ENCODE measurements around the gene FNDC3B.

Gene FNDC3B

GRCh38 chr3:172190980-172191379, 151.6 kb downstream of the FNDC3B start:
- DNase-seq (ENCODE audit: low spot score): no peak

- DNase-seq (ENCODE audit: low spot score): no peak
Measured at GRCh38 chr3:172191629-172192028, 152.3 kb downstream of the FNDC3B start.

- no peak for DNase-seq (ENCODE audit: low spot score)
Measured at GRCh38 chr3:172192830-172193415, 153.5 kb downstream of the FNDC3B start.

DNA sequence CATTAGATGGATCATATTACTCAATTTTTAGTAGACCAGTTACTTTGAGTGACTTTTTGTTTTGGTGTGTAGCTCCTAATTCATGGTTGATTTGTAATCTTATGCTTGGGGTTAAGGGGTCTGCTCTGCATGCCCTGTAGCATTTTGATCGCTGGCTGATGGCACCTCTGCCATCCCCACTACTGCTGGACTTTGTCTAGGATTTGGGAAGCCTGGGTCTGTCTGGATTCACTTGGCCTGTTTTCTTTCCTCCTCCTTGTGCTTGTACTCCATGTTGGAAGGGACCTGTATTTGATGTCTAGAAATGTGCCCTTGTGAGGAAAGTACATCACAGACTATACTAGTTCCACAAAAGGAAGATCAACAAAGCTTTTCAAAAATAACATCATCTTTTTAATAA, 154.1 kb downstream of the FNDC3B start:
- DNase-seq (ENCODE audit: low spot score): no peak

DNA sequence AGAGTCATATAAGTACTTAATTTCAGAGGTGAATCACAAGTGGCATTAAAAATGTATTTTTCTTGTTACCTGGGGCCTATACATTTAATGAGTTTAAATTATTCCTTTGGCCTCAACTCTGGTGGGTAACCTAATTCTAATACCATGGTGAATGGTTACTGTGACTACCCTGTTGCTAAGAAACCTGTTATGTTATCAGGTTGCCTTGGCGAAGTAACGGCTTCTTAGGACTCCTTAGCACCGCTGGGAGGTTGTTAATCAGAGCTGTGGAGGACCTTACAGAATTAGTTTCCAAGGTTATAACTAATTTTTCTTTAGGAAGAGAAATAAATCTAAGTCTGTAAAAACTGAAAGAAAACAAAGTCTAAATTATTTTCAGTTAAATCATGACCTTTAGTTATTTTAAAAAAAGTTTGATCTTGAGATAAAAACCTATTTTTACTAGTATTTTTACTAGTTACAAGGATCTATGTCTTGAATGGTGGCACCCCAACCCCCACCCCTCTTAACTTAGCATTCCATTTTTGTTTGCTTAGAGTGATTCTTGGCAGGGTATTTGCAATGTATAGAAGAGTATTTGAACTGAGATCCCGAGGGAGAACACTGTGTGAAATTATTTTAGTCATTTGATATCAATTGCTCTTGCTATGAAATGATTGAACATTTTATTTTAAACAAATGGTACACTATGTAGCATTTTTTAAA, 155.5 kb downstream of the FNDC3B start:
- DNase-seq (ENCODE audit: low spot score): no peak

- no peak for DNase-seq (ENCODE audit: low spot score)
Measured at GRCh38 chr3:172195407-172195754, 156.0 kb downstream of the FNDC3B start.

DNA sequence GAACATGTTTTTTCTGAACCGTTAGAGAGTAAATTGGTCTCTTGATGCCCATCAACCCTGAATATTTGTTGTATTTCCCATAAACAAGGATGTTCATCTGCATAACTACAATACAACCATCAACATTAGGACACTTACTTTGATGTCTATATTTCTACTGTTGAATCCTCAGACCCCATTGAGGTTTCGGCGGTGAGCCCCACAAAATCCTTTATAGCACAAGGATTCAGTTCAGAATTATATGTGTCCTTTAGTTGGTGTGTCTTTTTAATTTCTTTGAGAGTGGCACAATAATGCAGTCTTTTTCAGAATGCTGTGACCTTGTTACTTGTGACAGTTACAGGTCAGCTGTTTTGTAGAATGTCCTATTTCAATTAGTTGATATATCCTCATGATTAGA, 158.0 kb downstream of the FNDC3B start:
- DNase-seq (ENCODE audit: low spot score): no peak

- DNase-seq (ENCODE audit: low spot score): no peak
Measured at GRCh38 chr3:172198428-172198827, 159.1 kb downstream of the FNDC3B start.

DNA sequence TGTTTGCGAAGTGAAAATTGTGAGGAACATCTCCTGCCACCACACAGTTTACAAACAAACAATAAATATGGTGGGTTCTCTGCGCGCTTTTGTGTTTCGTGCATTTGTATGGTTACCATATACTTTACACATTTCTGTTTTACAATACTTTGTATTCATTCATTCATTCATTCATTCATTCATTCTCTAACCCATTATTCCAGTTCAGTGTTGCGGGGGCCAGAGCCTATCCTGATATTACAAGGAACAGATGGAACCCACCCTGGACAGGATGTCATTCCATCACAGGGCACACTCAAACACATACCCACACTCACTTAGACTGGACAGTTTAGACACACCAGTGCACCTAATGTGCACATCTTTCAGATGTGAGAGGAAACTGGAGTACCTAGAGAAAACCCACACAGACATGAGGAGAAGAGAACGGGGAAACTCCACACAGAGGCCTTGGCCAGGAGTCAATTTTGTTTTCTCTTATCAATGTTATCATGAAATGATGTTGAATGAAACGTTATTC, 160.5 kb downstream of the FNDC3B start:
- DNase-seq (ENCODE audit: low spot score): no peak

GRCh38 chr3:172201136-172201869, 161.9 kb downstream of the FNDC3B start:
- DNase-seq (ENCODE audit: low spot score): peak; percentile 69

- DNase-seq (ENCODE audit: low spot score): no peak
Measured at GRCh38 chr3:172201870-172202236, 162.5 kb downstream of the FNDC3B start.

- DNase-seq (ENCODE audit: low spot score): no peak
Measured at GRCh38 chr3:172202797-172203196, 163.4 kb downstream of the FNDC3B start.

GRCh38 chr3:172203522-172204258, 164.3 kb downstream of the FNDC3B start:
- peak; percentile 55 for DNase-seq (ENCODE audit: low spot score)

DNA sequence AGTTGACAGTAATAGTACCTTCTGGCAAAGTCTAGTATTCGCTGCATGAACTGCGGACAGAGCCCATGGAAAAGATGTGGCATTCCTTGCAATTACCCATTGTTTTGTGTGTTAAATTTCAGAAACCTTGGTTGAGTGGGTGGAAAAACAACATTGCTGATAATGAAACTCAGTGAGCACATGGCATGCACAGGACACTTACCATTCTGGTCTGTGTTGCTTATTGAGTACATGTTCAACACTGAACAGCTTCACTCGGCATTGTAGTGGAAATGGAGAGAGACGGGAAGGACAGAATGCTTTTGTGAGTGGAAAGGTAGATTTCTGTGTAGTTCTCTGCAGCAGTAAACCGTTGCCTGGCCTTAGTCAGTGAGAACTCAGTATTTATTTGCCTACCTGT, 165.3 kb downstream of the FNDC3B start:
- no peak for DNase-seq (ENCODE audit: low spot score)

- DNase-seq (ENCODE audit: low spot score): no peak
Measured at GRCh38 chr3:172208586-172209332, 169.4 kb downstream of the FNDC3B start.

DNA sequence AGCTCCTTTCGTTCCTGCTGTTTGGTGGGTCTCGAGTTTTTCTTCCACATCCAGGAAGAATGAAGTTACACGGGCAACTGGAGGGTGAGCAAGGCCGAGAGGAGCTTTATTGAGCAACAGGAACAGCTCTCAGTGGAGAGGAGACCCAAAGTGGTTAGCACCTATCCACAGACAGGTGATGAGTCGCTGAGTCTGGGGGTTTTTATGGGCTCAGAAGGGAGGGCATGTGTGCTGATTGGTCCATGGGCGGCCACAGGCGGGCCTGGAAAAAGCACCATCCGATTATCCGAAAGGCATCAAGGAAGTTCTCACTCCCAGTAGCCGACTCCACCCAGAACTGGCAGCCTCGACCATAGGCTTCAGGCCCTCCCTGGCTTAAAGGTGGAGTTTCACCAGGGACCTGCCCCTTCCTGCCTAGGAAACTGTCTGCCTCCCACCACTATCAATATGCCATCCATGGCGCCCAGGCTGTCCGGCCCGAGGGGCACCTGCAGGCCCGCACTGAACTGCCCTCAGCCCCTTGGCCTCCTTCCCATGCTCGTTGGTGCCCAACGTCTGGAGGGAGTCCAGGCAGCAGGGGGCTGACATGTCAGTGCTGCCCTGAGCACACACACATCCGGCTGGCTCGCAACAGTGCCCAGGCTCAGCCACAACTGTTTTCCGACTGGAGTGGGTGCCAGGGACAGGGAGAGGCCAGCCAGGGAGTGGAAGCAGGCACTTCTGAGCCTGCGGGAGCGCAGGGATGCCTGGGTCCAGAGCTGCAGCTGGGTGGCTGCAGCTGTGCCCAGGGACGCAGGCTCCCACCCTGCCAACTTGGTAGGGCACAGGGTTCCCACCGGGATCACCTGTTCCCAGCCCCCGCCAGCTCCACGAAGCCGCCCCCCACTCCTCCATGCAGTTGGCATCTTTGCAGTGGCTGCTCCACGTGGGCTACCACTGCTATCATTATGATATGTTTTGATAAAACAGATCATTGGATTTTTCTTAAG, 170.2 kb downstream of the FNDC3B start:
- no peak for DNase-seq (ENCODE audit: low spot score)

- DNase-seq (ENCODE audit: low spot score): no peak
Measured at GRCh38 chr3:172210355-172210754, 171.0 kb downstream of the FNDC3B start.

- no peak for DNase-seq (ENCODE audit: low spot score)
Measured at GRCh38 chr3:172211123-172211522, 171.7 kb downstream of the FNDC3B start.

DNA sequence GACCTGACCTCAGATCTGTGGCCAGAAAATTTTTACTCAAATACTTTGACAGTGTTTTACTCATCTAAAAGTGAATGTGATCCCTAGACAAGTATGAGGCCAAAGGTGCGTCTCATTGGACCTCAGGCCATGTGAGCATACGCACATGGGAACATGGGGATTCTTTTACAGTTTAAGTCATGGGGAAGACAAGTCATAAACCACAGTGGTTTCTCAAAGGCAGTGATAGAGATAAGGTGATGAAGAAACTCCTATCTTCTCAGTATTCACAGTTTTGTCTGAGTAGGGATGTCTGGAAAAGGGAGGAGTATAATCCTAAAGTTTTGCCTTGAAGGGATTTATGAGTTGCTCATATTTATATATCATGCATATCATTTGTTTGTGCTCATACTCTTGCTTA, 173.8 kb downstream of the FNDC3B start:
- no peak for DNase-seq (ENCODE audit: low spot score)

DNA sequence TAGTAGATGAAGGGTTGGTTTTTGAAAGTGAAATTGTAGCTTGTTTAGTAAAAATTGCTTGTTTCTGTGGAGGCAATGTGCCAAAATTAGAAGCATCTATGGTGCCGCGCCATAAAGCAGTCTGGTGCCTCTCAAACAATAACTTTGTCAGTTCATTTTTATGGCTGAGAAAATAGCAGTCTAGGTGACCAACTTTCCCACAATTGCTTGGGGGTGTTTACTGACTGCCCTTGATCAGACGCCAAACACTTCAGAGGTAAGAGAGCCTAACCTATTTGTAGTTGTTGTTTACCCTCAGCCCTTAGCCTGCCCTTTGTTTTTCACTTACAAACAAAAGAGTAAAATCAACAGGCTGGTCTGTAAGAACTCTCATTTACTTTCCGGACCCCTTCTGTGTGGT, 174.5 kb downstream of the FNDC3B start:
- DNase-seq (ENCODE audit: low spot score): no peak

DNA sequence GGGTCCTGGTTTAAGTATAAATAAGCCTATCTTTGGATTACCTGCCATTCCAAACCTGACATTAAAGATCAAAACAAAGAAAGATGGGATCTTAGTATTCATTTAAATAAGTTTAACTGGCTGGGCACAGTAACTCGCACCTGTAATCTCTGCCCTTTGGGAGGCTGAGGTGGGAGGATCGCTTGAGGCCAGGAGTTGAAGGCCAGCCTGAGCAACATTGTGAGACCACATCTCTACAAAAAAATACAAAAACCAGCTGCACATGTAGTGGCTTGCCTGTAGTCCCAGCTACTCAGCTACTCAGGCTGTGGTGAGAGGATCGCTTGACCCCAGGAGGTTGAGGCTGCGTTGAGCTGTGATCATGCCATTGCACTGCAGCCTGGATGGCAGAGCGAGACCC, 176.9 kb downstream of the FNDC3B start:
- DNase-seq (ENCODE audit: low spot score): no peak

All from cerebellar cortex (tissue), 1 donor.